GM10248 (cell line): ENCODE data around the gene PTPRU.

Experiments used
- CTCF ChIA-PET: fragments of 300-600 bp; sonication (Branson Sonifier 250); formaldehyde crosslinking; extraction: SDS; loops from one replicate; lab custom pipeline; 2021; ENCODE audit warnings: antibody characterized with exemption; lab: Yijun Ruan, JAX
- POLR2A ChIA-PET: fragments of 350-650 bp; sonication (Branson Sonifier 250); formaldehyde crosslinking; extraction: SDS; loops from one replicate; lab custom pipeline; 2020; ENCODE audit warnings: antibody characterized with exemption; lab: Yijun Ruan, JAX
- DNase-seq: peaks from one replicate; pipeline ENCODE4 v3.0.0; 2012; ENCODE audit errors: extremely low spot score
- CTCF ChIP-seq: IDR thresholded peaks from 2 replicates; pipeline ENCODE4 v1.5.1; 2012; ENCODE audit warnings: mild to moderate bottlenecking, low read depth; ENCODE audit errors: extremely low read depth, missing control alignments, control extremely low read depth

The PTPRU gene

GRCh38 chr1:29267321-29268070, 31.2 kb downstream of the PTPRU start:
- ChIA-PET POLR2A (no interaction called here), CTCF (interaction anchor here (1.1 kb wide), 1 partner anchor 10 kb away, joined by 3 read pairs; no protein-coding TSS in a partner anchor)
- TF ChIP-seq CTCF = no peak
- no peak for DNase-seq

GRCh38 chr1:29269382-29269781, 33.1 kb downstream of the PTPRU start:
- DNase-seq = no peak
- no peak for TF ChIP-seq CTCF
- POLR2A ChIA-PET = no interaction called here
- CTCF ChIA-PET = interaction anchor here (0.8 to 2.1 kb wide), 3 partner anchors 8 to 12 kb away, joined by 3 to 7 read pairs (median 3); no protein-coding TSS in a partner anchor

GRCh38 chr1:29270929-29271521, 34.7 kb downstream of the PTPRU start:
- ChIA-PET POLR2A (no interaction called here), CTCF (interaction anchor here (2.1 kb wide), 1 partner anchor 12 kb away, joined by 7 read pairs; no protein-coding TSS in a partner anchor)
- TF ChIP-seq CTCF = no peak
- DNase-seq = no peak

- TF ChIP-seq CTCF = no peak
- ChIA-PET CTCF (no interaction called here), POLR2A (no interaction called here)
- no peak for DNase-seq
These were observed 35.4 kb downstream of the PTPRU start for GRCh38 chr1:29271724-29272123.

GRCh38 chr1:29272147-29272907, 36.0 kb downstream of the PTPRU start:
- no peak for TF ChIP-seq CTCF
- DNase-seq = no peak
- ChIA-PET POLR2A (no interaction called here), CTCF (no interaction called here)

- no peak for TF ChIP-seq CTCF
- CTCF ChIA-PET = no interaction called here
These were observed 39.1 kb downstream of the PTPRU start for GRCh38 chr1:29275435-29275834.

More at GRCh38 chr1:29275435-29275834, 39.1 kb downstream of the PTPRU start:
- POLR2A ChIA-PET = no interaction called here
- DNase-seq = no peak
